OCI-LY1 (cell line): ENCODE measurements around the gene CCDC68.

Source experiments
- CTCF ChIP-seq: fragments of 200-600 bp; sonication (generic), shearing (Covaris generic); IDR thresholded peaks from 2 replicates; pipeline ENCODE4 v1.5.1; 2017; ENCODE audit warnings: mild to moderate bottlenecking, antibody characterized with exemption, low read length, moderate library complexity, mixed read lengths
- EZH2 ChIP-seq: fragments of 200-600 bp; sonication (generic), shearing (Covaris generic); IDR thresholded peaks from 2 replicates; pipeline ENCODE4 v1.8.0; 2017; ENCODE audit warnings: borderline replicate concordance, mixed run types, mild to moderate bottlenecking, antibody characterized with exemption, low read length, moderate library complexity, mixed read lengths

GRCh38 chr18:54910161-54910919, 48.9 kb downstream of the CCDC68 start:
- TF ChIP-seq CTCF, result no peak
- no peak for TF ChIP-seq EZH2
